IMR-90 (cell line): ENCODE data around the gene CCT3. TPM values are rescaled to one million over a fixed set of nuclear protein-coding genes. Genes with fewer than 3 reads are reported as not detected.
A peak's percentile ranks its signal among the peaks of the same experiment; 100 is the strongest.

ENCODE experiments used
- ATAC-seq: fragments of 200-7000 bp; cut with Tn5 transposase; 2 replicates; pipeline ENCODE4 v1.9.1; 2020; ENCODE audit warnings: low read depth, mild to moderate bottlenecking, moderate library complexity
- BruUV-seq: library from RNA; stranded (reverse); fragments of 400-500 nt; replicated peaks from 2 replicates; lab custom pipeline; 2021; lab: Mats Ljungman, UMichigan
- CTCF ChIA-PET: fragments of 300-600 bp; formaldehyde crosslinking; extraction: SDS; loops from one replicate; lab custom pipeline; 2021; ENCODE audit warnings: antibody characterized with exemption; lab: Yijun Ruan, JAX
- POLR2A ChIA-PET: fragments of 300-600 bp; sonication (Branson Sonifier 250); formaldehyde crosslinking; loops from one replicate; lab custom pipeline; 2022; ENCODE audit warnings: antibody characterized with exemption; ENCODE audit not compliant: unreplicated experiment; lab: Charles Lee
- DNase-seq: peaks from one replicate; pipeline ENCODE4 v3.0.0; 2013
- H2AFZ ChIP-seq: replicated peaks from 2 replicates; pipeline ENCODE3; 2013; ENCODE audit warnings: low read length, mild to moderate bottlenecking; ENCODE audit not compliant: poor library complexity
- H2AK5ac ChIP-seq: 2 replicates; pipeline ENCODE4 v1.6.1; 2013; ENCODE audit warnings: low read depth, low read length, inconsistent platforms
- H2AK9ac ChIP-seq: replicated peaks from 2 replicates; pipeline ENCODE3; 2013; ENCODE audit warnings: mild to moderate bottlenecking, low read depth, low read length, moderate library complexity; ENCODE audit not compliant: poor library complexity
- H2BK120ac ChIP-seq: 2 replicates; pipeline ENCODE4 v1.6.1; 2013; ENCODE audit warnings: low read depth, low read length, inconsistent platforms
- H2BK15ac ChIP-seq: 3 replicates; pipeline ENCODE4 v1.6.1; 2013; ENCODE audit warnings: low read depth, low read length, inconsistent platforms
- H2BK20ac ChIP-seq: 2 replicates; pipeline ENCODE4 v1.6.1; 2013; ENCODE audit warnings: low read depth, mild to moderate bottlenecking, inconsistent platforms, low read length, moderate library complexity
- H2BK5ac ChIP-seq: 2 replicates; pipeline ENCODE4 v1.6.1; 2013; ENCODE audit warnings: mild to moderate bottlenecking, low read depth, low read length, inconsistent platforms; ENCODE audit not compliant: poor library complexity, severe bottlenecking
- H3K14ac ChIP-seq: replicated peaks from 2 replicates; pipeline ENCODE4 v1.6.1; 2013; ENCODE audit warnings: low read depth, low read length, inconsistent platforms
- H3K18ac ChIP-seq: 2 replicates; pipeline ENCODE4 v1.6.1; 2013; ENCODE audit warnings: low read depth, low read length, control low read depth
- H3K23ac ChIP-seq: 2 replicates; pipeline ENCODE4 v1.6.1; 2013; ENCODE audit warnings: low read depth, low read length, inconsistent platforms
- H3K27ac ChIP-seq: 2 replicates; pipeline ENCODE4 v1.5.1; 2013; ENCODE audit warnings: mild to moderate bottlenecking, control low read depth, low read length; ENCODE audit not compliant: insufficient read depth
- H3K27me3 ChIP-seq: 2 replicates; pipeline ENCODE4 v1.6.1; 2013; ENCODE audit warnings: low read length; ENCODE audit not compliant: control insufficient read depth, insufficient read depth
- H3K36me3 ChIP-seq: 2 replicates; pipeline ENCODE4 v1.6.1; 2013; ENCODE audit warnings: low read length, mixed read lengths; ENCODE audit not compliant: control insufficient read depth, insufficient read depth
- H3K4ac ChIP-seq: 2 replicates; pipeline ENCODE4 v1.6.1; 2013; ENCODE audit warnings: low read depth, low read length, inconsistent platforms
- H3K4me1 ChIP-seq: 2 replicates; pipeline ENCODE4 v1.6.1; 2013; ENCODE audit warnings: low read length, mixed read lengths; ENCODE audit not compliant: control insufficient read depth, insufficient read depth
- H3K4me2 ChIP-seq: 2 replicates; pipeline ENCODE4 v1.6.1; 2013; ENCODE audit warnings: low read depth, mild to moderate bottlenecking, control low read depth, low read length, moderate library complexity
- H3K4me3 ChIP-seq: 2 replicates; pipeline ENCODE4 v1.5.1; 2013; ENCODE audit warnings: low read depth, mild to moderate bottlenecking, control low read depth, low read length, moderate library complexity; ENCODE audit not compliant: insufficient read depth
- H3K56ac ChIP-seq: 2 replicates; pipeline ENCODE4 v1.6.1; 2013; ENCODE audit warnings: low read length, inconsistent platforms; ENCODE audit not compliant: insufficient read depth; ENCODE audit errors: extremely low read depth
- H3K79me1 ChIP-seq, 2 experiments: 2 replicates each; pipeline ENCODE4 v1.6.1; 2013; ENCODE audit warnings: low read length in 2 of 2, inconsistent platforms in 1 of 2, low read depth in 1 of 2
- H3K9ac ChIP-seq: 2 replicates; pipeline ENCODE4 v1.6.1; 2013; ENCODE audit warnings: low read depth, low read length, control low read depth
- H3K9me1 ChIP-seq: 2 replicates; pipeline ENCODE4 v1.6.1; 2013; ENCODE audit warnings: low read length, inconsistent platforms; ENCODE audit not compliant: insufficient read depth
- H3K9me3 ChIP-seq: 2 replicates; pipeline ENCODE4 v1.6.1; 2013; ENCODE audit warnings: low read length; ENCODE audit not compliant: control insufficient read depth, insufficient read depth
- H4K20me1 ChIP-seq: 2 replicates; pipeline ENCODE4 v1.6.1; 2013; ENCODE audit warnings: low read length, inconsistent platforms; ENCODE audit not compliant: insufficient read depth
- H4K5ac ChIP-seq: 2 replicates; pipeline ENCODE4 v1.6.1; 2013; ENCODE audit warnings: mild to moderate bottlenecking, low read depth, low read length, control low read depth
- H4K8ac ChIP-seq, 2 experiments: 2 replicates each; pipeline ENCODE4 v1.6.1; 2013; ENCODE audit warnings: low read depth in 2 of 2, low read length in 2 of 2, control low read depth in 1 of 2, inconsistent platforms in 1 of 2
- H4K91ac ChIP-seq: 2 replicates; pipeline ENCODE4 v1.6.1; 2013; ENCODE audit warnings: low read depth, low read length, inconsistent platforms; ENCODE audit not compliant: insufficient read depth
- BHLHE40 ChIP-seq: fragments of 150-350 bp; IDR thresholded peaks from 2 replicates; pipeline ENCODE4 v1.6.1; 2016; ENCODE audit warnings: mild to moderate bottlenecking, low read depth, low read length
- CEBPB ChIP-seq: IDR thresholded peaks from 2 replicates; pipeline ENCODE4 v1.6.1; 2012; ENCODE audit warnings: low read depth, low read length, improper control_type of control experiment
- CTCF ChIP-seq: conservative IDR thresholded peaks from 2 replicates; pipeline ENCODE4 v1.5.1; 2012; ENCODE audit warnings: mild to moderate bottlenecking, low read depth, low read length, improper control_type of control experiment
- FOS ChIP-seq: fragments of 150-350 bp; IDR thresholded peaks from 2 replicates; pipeline ENCODE4 v1.6.1; 2016; ENCODE audit warnings: low read depth, low read length
- MAFK ChIP-seq: IDR thresholded peaks from 2 replicates; pipeline ENCODE4 v1.6.1; 2012; ENCODE audit warnings: low read depth, low read length, improper control_type of control experiment
- MAZ ChIP-seq: IDR thresholded peaks from 2 replicates; pipeline ENCODE4 v1.6.1; 2012; ENCODE audit warnings: low read depth, mild to moderate bottlenecking, low read length, improper control_type of control experiment, moderate library complexity, borderline replicate concordance
- MXI1 ChIP-seq: IDR thresholded peaks from 2 replicates; pipeline ENCODE4 v1.6.1; 2012; ENCODE audit warnings: low read depth, mild to moderate bottlenecking, low read length, moderate library complexity, borderline replicate concordance
- NFE2L2 ChIP-seq: fragments of 150-350 bp; IDR thresholded peaks from 2 replicates; pipeline ENCODE4 v1.6.1; 2016; ENCODE audit warnings: low read depth, mild to moderate bottlenecking, low read length
- POLR2A ChIP-seq: IDR thresholded peaks from 2 replicates; pipeline ENCODE4 v1.6.1; 2012; ENCODE audit warnings: mild to moderate bottlenecking, low read depth, low read length
- RAD21 ChIP-seq: IDR thresholded peaks from 2 replicates; pipeline ENCODE4 v1.6.1; 2012; ENCODE audit warnings: low read length, improper control_type of control experiment
- RCOR1 ChIP-seq: IDR thresholded peaks from 2 replicates; pipeline ENCODE4 v1.6.1; 2012; ENCODE audit warnings: mild to moderate bottlenecking, low read length, improper control_type of control experiment; ENCODE audit not compliant: insufficient replicate concordance
- SMC3 ChIP-seq: fragments of 150-350 bp; IDR thresholded peaks from 2 replicates; pipeline ENCODE4 v1.6.1; 2016; ENCODE audit warnings: low read depth, mild to moderate bottlenecking, antibody characterized with exemption, low read length, moderate library complexity
- USF2 ChIP-seq: fragments of 150-350 bp; IDR thresholded peaks from 2 replicates; pipeline ENCODE4 v1.6.1; 2017; ENCODE audit warnings: mild to moderate bottlenecking, antibody characterized with exemption, low read length, low read depth
- WGBS, 2 experiments: methylation state at CpG; one replicate each; pipeline versions ENCODE4 v1.1.5 to v1.1.7; 2013; ENCODE audit warnings: missing lambda C conversion rate in 2 of 2; ENCODE audit not compliant: insufficient read length in 1 of 2; ENCODE audit errors: extremely low coverage in 2 of 2; 5-methylcytosine and 5-hydroxymethylcytosine counted together
- dilution Hi-C: fragments of 300-500 bp; cut with HindIII; formaldehyde crosslinking; loops from one replicate; pipeline ENCODE4 v1.14.3; 2018; ENCODE audit warnings: low sequenced_read_pairs; ENCODE audit not compliant: unreplicated experiment
- in situ Hi-C: fragments of 300-500 bp; cut with MboI; formaldehyde crosslinking; loops from 3 replicates; pipeline ENCODE4 v1.14.3; 2019; ENCODE audit warnings: low sequenced_read_pairs, inconsistent platforms, mixed read lengths
- intact Hi-C: fragments of 100-400 bp; cut with micrococcal nuclease; formaldehyde crosslinking; loops from 2 replicates; pipeline ENCODE4 v1.10.0; 2022
- polyA plus RNA-seq, 3 experiments: library from polyadenylated mRNA; depleted of rRNA; stranded (reverse); fragments of >200 nt; gene quantifications; 2 replicates each; pipeline ENCODE4 v1.2.3, GENCODE V29; 2012; ENCODE audit warnings: low replicate concordance in 1 of 3
- total RNA-seq: library from RNA; depleted of rRNA; stranded (reverse); fragments of >200 nt; gene quantifications from 2 replicates; pipeline ENCODE4 v1.2.3, GENCODE V29; 2012

CCT3 gene
- total and polyA plus RNA-seq, 2 of the 4 experiments (the other 2 are of a cell fraction): 313 to 595 TPM

DNA sequence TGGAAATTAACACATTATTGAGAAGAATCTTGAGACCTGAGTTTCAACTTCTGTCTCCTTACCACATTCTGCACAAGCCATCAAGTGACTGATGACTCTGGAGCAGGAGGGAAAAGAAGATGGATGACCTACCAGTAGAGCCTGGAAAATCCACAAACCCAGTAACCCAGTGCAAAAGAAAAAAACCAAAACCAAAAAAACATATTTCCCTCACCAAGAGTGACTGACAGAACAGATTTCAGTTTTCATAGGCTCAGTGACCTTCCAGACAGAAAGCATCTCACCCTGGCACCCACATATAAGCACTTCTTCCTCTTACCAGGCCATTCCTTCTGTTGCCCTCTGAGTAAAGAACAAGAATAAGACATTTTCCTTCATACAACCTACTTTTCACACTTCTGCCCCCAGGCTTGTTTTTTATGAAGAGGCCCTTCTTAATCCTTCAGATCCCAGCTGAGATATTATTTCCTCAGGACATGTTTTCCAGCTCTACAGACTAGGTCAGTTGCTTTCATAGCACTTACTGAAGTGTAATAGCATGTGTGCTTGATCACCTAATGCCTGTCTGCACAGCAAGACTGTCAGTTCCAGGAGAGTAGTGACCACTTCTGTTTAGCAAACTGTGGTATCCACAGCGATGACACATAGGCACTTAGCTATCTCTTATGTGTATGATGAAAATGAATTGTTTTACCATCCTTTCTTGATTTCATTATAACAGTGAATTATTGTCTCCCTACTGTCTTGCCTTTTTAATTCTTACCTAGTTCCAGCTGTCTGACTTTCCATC is 4.3 kb upstream of the CCT3 start (continued):
- no peak for TF ChIP-seq CTCF

- H4K5ac ChIP-seq: 0 out of 2 replicates have a peak overlapping the region, but pooled peaks have one; percentile 7
- intact Hi-C loops: no loop called here
- peak overlapping the region; percentile 44 to 91 for H4K8ac ChIP-seq
- DNase-seq (no peak), ATAC-seq (peak; percentile 25)
- peak overlapping the region; percentile 80 for H3K9ac ChIP-seq
- H2BK20ac ChIP-seq: no peak overlapping the region
- TSS peak; percentile 70 for BruUV-seq
- CTCF ChIA-PET: no interaction called here
- no peaks in the 10 kb centered on the region; the same call in 1 of the 2 replicates for H3K4me1 ChIP-seq
- no peaks in the 10 kb centered on the region; the same call in 1 of the 2 replicates for H3K9me1 ChIP-seq
- H3K56ac ChIP-seq: peak overlapping the region; percentile 73
- no peak overlapping the region for H2BK15ac ChIP-seq
- peak overlapping the region; percentile 94 for H3K4me2 ChIP-seq
- peak overlapping the region; percentile 96 for H2AFZ ChIP-seq
- POLR2A ChIA-PET: interaction anchor here (0.6 to 0.7 kb wide), 2 partner anchors 9 to 16 kb away, joined by 4 to 8 read pairs; no protein-coding TSS in a partner anchor
- H3K4ac ChIP-seq: peak overlapping the region; percentile 96
- peaks cover 16% of the 10 kb centered on the region for H3K36me3 ChIP-seq
- no peaks in the 10 kb centered on the region for H3K27me3 ChIP-seq
- peak overlapping the region; percentile 78; the same call in 1 of the 2 replicates for H2AK5ac ChIP-seq
- in situ Hi-C loops: no loop called here
- peak overlapping the region; percentile 96 for H3K14ac ChIP-seq
- peak overlapping the region; percentile 83 for H4K91ac ChIP-seq
- H2BK5ac ChIP-seq: peak overlapping the region; percentile 53
- peak overlapping the region; percentile 98 for H2AK9ac ChIP-seq
- peak overlapping the region; percentile 72 for H3K27ac ChIP-seq
- peak overlapping the region; percentile 59 for H3K4me3 ChIP-seq
- peak overlapping the region; percentile 96 for H3K23ac ChIP-seq
- H2BK120ac ChIP-seq: peak overlapping the region; percentile 22; the same call in 1 of the 2 replicates
- peaks cover 13% of the 10 kb centered on the region for H4K20me1 ChIP-seq
- H3K79me1 ChIP-seq: peaks cover 9 to 43% of the 10 kb centered on the region in 2 experiments; a peak in 3 of 4 replicates
- H3K18ac ChIP-seq: no peak overlapping the region
- no peaks in the 10 kb centered on the region for H3K9me3 ChIP-seq
- dilution Hi-C loops: no loop called here
- WGBS, 2 experiments: 0% methylated on average over 13 of the region's 14 CpGs; no CpG with 5 or more reads in 1 of the 2 experiments
- TF ChIP-seq MXI1 (no peak), POLR2A (no peak), RAD21 (no peak), RCOR1 (no peak), SMC3 (no peak), BHLHE40 (no peak), MAZ (peak; percentile 15; the same call in 1 of the 2 replicates), CEBPB (no peak), MAFK (no peak), FOS (no peak), NFE2L2 (no peak), USF2 (no peak)
These were observed 258 bp downstream of the CCT3 start for GRCh38 chr1:156337888-156338179.
